H1 (cell line): Measurements from ENCODE around the gene MACROH2A1. TPM values are rescaled to one million over a fixed set of nuclear protein-coding genes. Genes with fewer than 3 reads are reported as not detected.

Experiments
- CTCF ChIA-PET: fragments of 300-600 bp; sonication (Branson Sonifier 250); formaldehyde crosslinking; loops from one replicate; lab custom pipeline; 2021; ENCODE audit not compliant: partially characterized antibody; lab: Charles Lee
- POLR2A ChIA-PET: fragments of 300-600 bp; sonication (Branson Sonifier 250); formaldehyde crosslinking; loops from one replicate; lab custom pipeline; 2021; ENCODE audit warnings: inconsistent platforms; ENCODE audit not compliant: partially characterized antibody; lab: Charles Lee
- DNase-seq, 2 experiments: peaks; one replicate each; pipeline versions ENCODE4 v3.0.0 to v3.0.0-alpha.2; 2010 to 2022; ENCODE audit warnings: low spot score in 2 of 2, low read depth in 1 of 2, mixed read lengths in 1 of 2
- FAIRE-seq: peaks from 2 replicates; lab custom pipeline; 2011; peaks lifted over from hg19 to GRCh38; lab: Jason Lieb, UNC
- H2AFZ ChIP-seq: 2 replicates; pipeline ENCODE4 v1.8.1; 2012; ENCODE audit warnings: low read length, inconsistent platforms
- H2AK5ac ChIP-seq: 2 replicates; pipeline ENCODE4 v1.6.1; 2013; ENCODE audit warnings: low read depth, low read length
- H2BK120ac ChIP-seq: replicated peaks from 2 replicates; pipeline ENCODE3; 2013; ENCODE audit warnings: low read depth, low read length, inconsistent platforms
- H2BK12ac ChIP-seq: 2 replicates; pipeline ENCODE4 v1.6.1; 2013; ENCODE audit warnings: low read depth, low read length
- H2BK15ac ChIP-seq: 2 replicates; pipeline ENCODE4 v1.6.1; 2013; ENCODE audit warnings: low read length
- H2BK20ac ChIP-seq: 2 replicates; pipeline ENCODE4 v1.6.1; 2013; ENCODE audit warnings: low read length
- H2BK5ac ChIP-seq: 2 replicates; pipeline ENCODE4 v1.6.1; 2013; ENCODE audit warnings: low read depth, low read length
- H3K14ac ChIP-seq: 2 replicates; pipeline ENCODE4 v1.6.1; 2013; ENCODE audit warnings: inconsistent platforms; ENCODE audit not compliant: insufficient read length
- H3K18ac ChIP-seq: 2 replicates; pipeline ENCODE4 v1.6.1; 2013; ENCODE audit warnings: low read length; ENCODE audit errors: extremely low read depth
- H3K23ac ChIP-seq: 2 replicates; pipeline ENCODE4 v1.6.1; 2013; ENCODE audit warnings: inconsistent platforms; ENCODE audit not compliant: insufficient read length
- H3K23me2 ChIP-seq: 2 replicates; pipeline ENCODE4 v1.6.1; 2013; ENCODE audit warnings: low read depth, low read length
- H3K27ac ChIP-seq: 2 replicates; pipeline ENCODE4 v1.6.1; 2011; ENCODE audit warnings: low read depth, low read length, inconsistent platforms
- H3K27me3 ChIP-seq, 4 experiments: replicated peaks in 1 of 4; 1 replicate in 1 of 4; 2 replicates in 3 of 4; pipeline versions ENCODE4 v1.6.1 to v1.8.1; 2011 to 2013; ENCODE audit warnings: low read length in 3 of 4, mild to moderate bottlenecking in 3 of 4, inconsistent platforms in 2 of 4, mixed read lengths in 2 of 4, moderate library complexity in 1 of 4; ENCODE audit not compliant: control insufficient read depth in 3 of 4, insufficient read depth in 3 of 4; ENCODE audit errors: extremely low read depth in 1 of 4
- H3K36me3 ChIP-seq, 4 experiments: 2 replicates each; pipeline versions ENCODE4 v1.6.1 to v1.8.1; 2011 to 2013; ENCODE audit warnings: mild to moderate bottlenecking in 4 of 4, low read length in 3 of 4, moderate library complexity in 2 of 4, control low read depth in 1 of 4, inconsistent platforms in 1 of 4; ENCODE audit not compliant: insufficient read depth in 4 of 4, control insufficient read depth in 2 of 4
- H3K4ac ChIP-seq: replicated peaks from 2 replicates; pipeline ENCODE3; 2013; ENCODE audit warnings: low read length, low read depth, mixed read lengths, inconsistent platforms; ENCODE audit not compliant: insufficient read length
- H3K4me1 ChIP-seq, 4 experiments: replicated peaks in 1 of 4; 1 replicate in 1 of 4; 2 replicates in 3 of 4; pipeline versions ENCODE4 v1.6.1 to v1.8.1; 2011 to 2013; ENCODE audit warnings: low read length in 3 of 4, inconsistent platforms in 2 of 4, mixed read lengths in 1 of 4; ENCODE audit not compliant: insufficient read depth in 4 of 4, control insufficient read depth in 3 of 4
- H3K4me2 ChIP-seq, 2 experiments: 2 replicates each; pipeline versions ENCODE4 v1.6.1 to v1.8.1; 2011 to 2013; ENCODE audit warnings: low read depth in 2 of 2, low read length in 2 of 2, control low read depth in 1 of 2, inconsistent platforms in 1 of 2, mild to moderate bottlenecking in 1 of 2; ENCODE audit not compliant: insufficient read depth in 1 of 2
- H3K4me3 ChIP-seq, 4 experiments: fragments of 200-600, 300-600 bp in 1 of 4; sonication (generic), shearing (Covaris generic), sonication (Bioruptor Twin) in 1 of 4; 2 replicates each; pipeline versions ENCODE4 v1.5.1 to v1.8.1; 2011 to 2016; ENCODE audit warnings: low read length in 4 of 4, low read depth in 3 of 4, control low read depth in 2 of 4, inconsistent platforms in 2 of 4, mild to moderate bottlenecking in 2 of 4, mixed read lengths in 1 of 4, moderate library complexity in 1 of 4; ENCODE audit not compliant: insufficient read depth in 2 of 4; ENCODE audit errors: extremely low read depth in 1 of 4
- H3K56ac ChIP-seq: replicated peaks from 2 replicates; pipeline ENCODE3; 2013; ENCODE audit warnings: low read depth, mild to moderate bottlenecking, mixed read lengths, low read length, inconsistent platforms; ENCODE audit not compliant: insufficient read length
- H3K79me1 ChIP-seq: 2 replicates; pipeline ENCODE4 v1.6.1; 2013; ENCODE audit warnings: low read depth, low read length, control low read depth
- H3K79me2 ChIP-seq, 2 experiments: 2 replicates each; pipeline versions ENCODE4 v1.6.1 to v1.8.1; 2012 to 2013; ENCODE audit warnings: low read length in 2 of 2, mild to moderate bottlenecking in 2 of 2, inconsistent platforms in 1 of 2; ENCODE audit not compliant: insufficient read depth in 2 of 2, control insufficient read depth in 1 of 2
- H3K9ac ChIP-seq, 4 experiments: replicated peaks in 1 of 4; 1 replicate in 1 of 4; 2 replicates in 3 of 4; pipeline versions ENCODE4 v1.6.1 to v1.8.1; 2011 to 2013; ENCODE audit warnings: low read depth in 3 of 4, low read length in 3 of 4, control low read depth in 2 of 4, mild to moderate bottlenecking in 2 of 4, moderate library complexity in 2 of 4, inconsistent platforms in 1 of 4; ENCODE audit errors: extremely low read depth in 1 of 4
- H3K9me3 ChIP-seq, 2 experiments: 2 replicates each; pipeline versions ENCODE4 v1.6.1 to v1.8.1; 2012 to 2013; ENCODE audit warnings: mild to moderate bottlenecking in 2 of 2, moderate library complexity in 2 of 2, control low read depth in 1 of 2, inconsistent platforms in 1 of 2, low read depth in 1 of 2, low read length in 1 of 2, mixed read lengths in 1 of 2; ENCODE audit not compliant: insufficient read depth in 2 of 2
- H4K20me1 ChIP-seq, 2 experiments: replicated peaks in 1 of 2; 2 replicates each; pipeline versions ENCODE3 to v1.8.1; 2011 to 2013; ENCODE audit warnings: inconsistent platforms in 2 of 2, low read length in 2 of 2, mild to moderate bottlenecking in 1 of 2; ENCODE audit not compliant: insufficient read depth in 2 of 2, control insufficient read depth in 1 of 2
- H4K5ac ChIP-seq: 2 replicates; pipeline ENCODE4 v1.6.1; 2013; ENCODE audit warnings: low read length, low read depth, mixed read lengths, inconsistent platforms; ENCODE audit not compliant: insufficient read length
- H4K8ac ChIP-seq: 2 replicates; pipeline ENCODE4 v1.8.0; 2013; ENCODE audit warnings: mild to moderate bottlenecking, moderate library complexity, low read length, inconsistent platforms; ENCODE audit not compliant: insufficient read depth; ENCODE audit errors: extremely low read depth
- H4K91ac ChIP-seq: replicated peaks from 2 replicates; pipeline ENCODE3; 2013; ENCODE audit warnings: low read length, mixed read lengths, inconsistent platforms; ENCODE audit not compliant: insufficient read length
- CREB1 ChIP-seq: IDR thresholded peaks from 2 replicates; pipeline ENCODE4 v1.6.1; 2012; ENCODE audit warnings: inconsistent platforms
- HDAC6 ChIP-seq: IDR thresholded peaks from one replicate; pipeline ENCODE4 v1.7.1; 2012; ENCODE audit warnings: low read depth, mild to moderate bottlenecking, inconsistent platforms, low read length, moderate library complexity
- JUND ChIP-seq: IDR thresholded peaks from 2 replicates; pipeline ENCODE4 v1.6.1; 2011; ENCODE audit warnings: mild to moderate bottlenecking, improper control_type of control experiment, low read length
- NANOG ChIP-seq: IDR thresholded peaks from 2 replicates; pipeline ENCODE4 v1.6.1; 2011; ENCODE audit warnings: low read length, low read depth, mild to moderate bottlenecking, inconsistent platforms; ENCODE audit not compliant: insufficient read depth, poor library complexity, severe bottlenecking
- RAD21 ChIP-seq, 2 experiments: IDR thresholded peaks in 1 of 2; conservative IDR thresholded peaks in 1 of 2; 2 replicates each; pipeline ENCODE4 v1.6.1; 2011; ENCODE audit warnings: low read depth in 2 of 2, low read length in 2 of 2, improper control_type of control experiment in 1 of 2, inconsistent platforms in 1 of 2, mild to moderate bottlenecking in 1 of 2, moderate library complexity in 1 of 2
- SAP30 ChIP-seq: fragments of 300-600 bp; sonication (generic); IDR thresholded peaks from 2 replicates; pipeline ENCODE4 v1.7.1; 2012; ENCODE audit warnings: low read length, moderate library complexity, mild to moderate bottlenecking, inconsistent platforms; ENCODE audit not compliant: insufficient read depth, insufficient replicate concordance
- SIN3A ChIP-seq, 2 experiments: IDR thresholded peaks in 1 of 2; conservative IDR thresholded peaks in 1 of 2; 2 replicates each; pipeline ENCODE4 v1.6.1; 2011 to 2012; ENCODE audit warnings: low read length in 2 of 2, improper control_type of control experiment in 1 of 2, low read depth in 1 of 2, mild to moderate bottlenecking in 1 of 2
- TEAD4 ChIP-seq: IDR thresholded peaks from 2 replicates; pipeline ENCODE4 v1.6.1; 2012; ENCODE audit warnings: low read depth, low read length, inconsistent platforms, mixed read lengths
- USF2 ChIP-seq: IDR thresholded peaks from 2 replicates; pipeline ENCODE4 v1.6.1; 2011; ENCODE audit warnings: low read length, improper control_type of control experiment
- ZNF274 ChIP-seq: IDR thresholded peaks from 2 replicates; pipeline ENCODE4 v1.7.0; 2012; ENCODE audit warnings: low read length, borderline replicate concordance; ENCODE audit errors: extremely low read depth
- WGBS, 2 experiments: shearing (Covaris generic) in 1 of 2; methylation state at CpG; one replicate each; pipeline versions ENCODE4 v1.1.6 to v1.1.7; 2013 to 2015; ENCODE audit warnings: low lambda C conversion rate in 2 of 2, mixed read lengths in 2 of 2, inconsistent platforms in 1 of 2, low coverage in 1 of 2, missing lambda C conversion rate in 1 of 2; ENCODE audit not compliant: insufficient replicate concordance in 2 of 2, insufficient coverage in 1 of 2, insufficient read length in 1 of 2; ENCODE audit errors: extremely low coverage in 1 of 2, missing lambda C conversion rate in 1 of 2; 5-methylcytosine and 5-hydroxymethylcytosine counted together
- polyA plus RNA-seq, 7 experiments: library from polyadenylated mRNA; depleted of rRNA in 3 of 7; stranded (reverse) in 5 of 7; unstranded in 2 of 7; fragments of >200 nt in 5 of 7; fragments of 200-250 nt in 2 of 7; gene quantifications; 1 replicate in 5 of 7; 2 replicates in 1 of 7; 4 replicates in 1 of 7; pipeline versions ENCODE4 v1.2.1 to v1.2.3, GENCODE V29; 2011 to 2013; ENCODE audit warnings: missing spikeins in 2 of 7, mixed read lengths in 2 of 7
- total RNA-seq: library from RNA; stranded (reverse); fragmentation: NEBNext Ultra II Directional; extraction: Animal tissue kit (Norgen Biotek cat#: 25700); gene quantifications from 2 replicates; pipeline ENCODE4 v1.2.1, GENCODE V29; 2021

The MACROH2A1 gene
- total and polyA plus RNA-seq, 2 of the 8 experiments (the other 6 are each of a cell fraction or from before 2014, with no cell fraction given) = 60.0 to 92.3 TPM

- no peak overlapping the region for H3K4ac ChIP-seq
- H3K27me3 ChIP-seq = no peaks in the 10 kb centered on the region
- no peak overlapping the region for H2BK5ac ChIP-seq
- no peak overlapping the region for H2AK5ac ChIP-seq
- no peak overlapping the region for H3K18ac ChIP-seq
- no peak overlapping the region for H4K8ac ChIP-seq
- 97% methylated on average over 7 of the region's 7 CpGs; no CpG with 5 or more reads in 1 of the 2 experiments for WGBS, 2 experiments
- H3K9ac ChIP-seq = no peak overlapping the region
- ChIA-PET POLR2A (no interaction called here), CTCF (interaction anchor here (0.8 to 1.0 kb wide), 2 partner anchors 15 to 84 kb away, joined by 3 to 4 read pairs; no protein-coding TSS in a partner anchor)
- no peak overlapping the region for H3K23ac ChIP-seq
- no peak overlapping the region for H4K5ac ChIP-seq
- peaks cover 4 to 20% (median 9%) of the 10 kb centered on the region in 4 experiments; a peak in 5 of 8 replicates for H3K36me3 ChIP-seq
- H4K20me1 ChIP-seq = peaks cover 0 to 5% of the 10 kb centered on the region in 2 experiments
- H3K79me2 ChIP-seq = no peaks in the 10 kb centered on the region
- H2BK120ac ChIP-seq = no peak overlapping the region
- no peaks in the 10 kb centered on the region for H3K4me1 ChIP-seq
- H3K4me3 ChIP-seq = no peak overlapping the region
- no peak overlapping the region for H2BK15ac ChIP-seq
- no peaks in the 10 kb centered on the region for H3K23me2 ChIP-seq
- no peak overlapping the region for H3K56ac ChIP-seq
- H3K9me3 ChIP-seq = no peaks in the 10 kb centered on the region
- FAIRE-seq (no peak), DNase-seq (no peak)
- H3K27ac ChIP-seq = no peak overlapping the region
- H2AFZ ChIP-seq = no peak overlapping the region
- no peak overlapping the region for H3K14ac ChIP-seq
- H3K4me2 ChIP-seq = no peak overlapping the region
- H2BK12ac ChIP-seq = no peak overlapping the region
- H2BK20ac ChIP-seq = no peak overlapping the region
- no peak overlapping the region for H4K91ac ChIP-seq
- H3K79me1 ChIP-seq = no peaks in the 10 kb centered on the region
- TF ChIP-seq JUND (no peak), NANOG (no peak), RAD21 (IDR thresholded peaks at IDR 0.05 in 1 of 2, conservative IDR thresholded peaks at IDR 0.05 in 1 of 2; ENCODE audit: low read depth in 2 of 2, low read length in 2 of 2) (no peak), USF2 (no peak), SIN3A (conservative IDR thresholded peaks at IDR 0.05 in 1 of 2, IDR thresholded peaks at IDR 0.05 in 1 of 2; ENCODE audit: low read depth in 1 of 2, low read length in 2 of 2) (no peak), SAP30 (no peak), HDAC6 (no peak), ZNF274 (no peak), CREB1 (no peak), TEAD4 (no peak)
These were observed 57.1 kb downstream of the MACROH2A1 start for GRCh38 chr5:135341696-135342550.
